DMS153 treated with DMSO at 0.1 percent for 48 hours (cell line): ENCODE data around the gene LRRC59.
"Not testable (repeated sequence)": the region's sequence is repeated elsewhere in the genome, so short reads cannot be mapped to it uniquely, and the experiment has no call there.

Source experiments
- DNase-seq: peaks from one replicate; lab custom pipeline; 2025; ENCODE audit not compliant: unreplicated experiment; lab: John Stamatoyannopoulos, UW

The LRRC59 gene

GRCh38 chr17:50348522-50349242 lies 48.6 kb downstream of the LRRC59 start:
- no peak for DNase-seq

- no peak for DNase-seq
Observed at GRCh38 chr17:50347894-50348291, 49.4 kb downstream of the LRRC59 start.

- no peak for DNase-seq
Observed at GRCh38 chr17:50347117-50347893, 50.0 kb downstream of the LRRC59 start.

- DNase-seq, result no peak
Observed at GRCh38 chr17:50346313-50347116, 50.8 kb downstream of the LRRC59 start.

- peak; percentile 69 for DNase-seq
Observed at GRCh38 chr17:50345432-50346312, 51.7 kb downstream of the LRRC59 start, which contains the start of gene XYLT2. XYLT2 (plus strand) TSS chr17:50346126; CDS start chr17:50346141, 15 bp downstream.

GRCh38 chr17:50344731-50345365 lies 52.5 kb downstream of the LRRC59 start:
- peak; percentile 27 for DNase-seq

- no peak for DNase-seq
Observed at GRCh38 chr17:50339381-50339780, 57.9 kb downstream of the LRRC59 start.

GRCh38 chr17:50338645-50339044 lies 58.7 kb downstream of the LRRC59 start:
- DNase-seq, result no peak

GRCh38 chr17:50337956-50338355 lies 59.4 kb downstream of the LRRC59 start:
- no peak for DNase-seq

- not testable (repeated sequence) for DNase-seq
Observed at GRCh38 chr17:50333291-50334057, 63.8 kb downstream of the LRRC59 start.

GRCh38 chr17:50332196-50332595 lies 65.1 kb downstream of the LRRC59 start:
- no peak for DNase-seq
